Colonic mucosa (tissue), 4 donors: ENCODE measurements around the gene VAMP5. TPM values are rescaled to one million over a fixed set of nuclear protein-coding genes. Genes with fewer than 3 reads are reported as not detected.
"Not testable (repeated sequence)": the region's sequence is repeated elsewhere in the genome, so short reads cannot be mapped to it uniquely, and the experiment has no call there.

Experiments used
- DNase-seq: peaks from one replicate; pipeline ENCODE4 v3.0.0-alpha.2; 2020
- H3K27ac ChIP-seq: fragments of 200-600 bp; one replicate; pipeline ENCODE4 v1.8.0; 2021
- H3K27me3 ChIP-seq: fragments of 200-600 bp; one replicate; pipeline ENCODE4 v1.8.0; 2021
- H3K36me3 ChIP-seq: fragments of 200-600 bp; one replicate; pipeline ENCODE4 v1.8.0; 2021
- H3K4me1 ChIP-seq: fragments of 200-600 bp; one replicate; pipeline ENCODE4 v1.8.0; 2021; ENCODE audit warnings: mild to moderate bottlenecking
- H3K4me3 ChIP-seq: fragments of 200-600 bp; one replicate; pipeline ENCODE4 v1.8.0; 2021
- H3K9ac ChIP-seq, 2 donors: one replicate each; pipeline ENCODE4 v1.7.0; 2013; ENCODE audit warnings: control low read depth in 2 of 2, low read depth in 2 of 2, low read length in 2 of 2
- H3K9me3 ChIP-seq: fragments of 200-600 bp; one replicate; pipeline ENCODE4 v1.8.0; 2021
- intact Hi-C: fragments of 100-400 bp; cut with DNase I; formaldehyde crosslinking; loops from one replicate; pipeline ENCODE4 v1.14.1; 2022
- total RNA-seq, 2 donors: library from RNA; stranded (reverse); fragmentation: NEBNext Ultra II Directional in 1 of 2; extraction: Animal tissue kit (Norgen Biotek cat#: 25700) in 1 of 2; gene quantifications; one replicate each; pipeline ENCODE4 v1.2.1, GENCODE V29; 2021
- TF ChIP-seq, protein P1 (sequence below): fragments of 200-600 bp; IDR thresholded peaks from one replicate; pipeline ENCODE4 v1.8.0; 2022; ENCODE audit warnings: antibody characterized with exemption, mild to moderate bottlenecking
- donor health status: healthy.
- donor health status: DM: no; HTN: no; CAD: no.
- donor health status: DM: no; HTN: no; CAD: no.

VAMP5 gene
- total RNA-seq, 2 donors from 2014 or later: 14.0 to 16.9 TPM

DNA sequence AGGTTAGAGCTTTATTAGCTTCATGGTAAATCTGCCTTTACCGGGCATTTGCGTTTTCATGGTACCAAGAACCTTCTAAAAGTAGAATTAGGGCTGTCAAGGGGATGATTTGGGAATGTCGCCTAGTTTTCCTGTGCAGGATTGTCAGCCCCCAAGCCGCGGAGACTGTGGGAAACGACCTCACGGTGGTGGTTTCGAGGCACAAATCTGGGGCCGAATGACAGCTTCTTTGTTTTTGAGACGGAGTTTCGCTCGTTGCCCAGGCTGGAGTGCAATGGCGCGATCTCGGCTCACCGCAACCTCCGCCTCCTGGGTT lies 31.1 kb downstream of the VAMP5 start:
- no peaks in the 10 kb centered on the region for H3K36me3 ChIP-seq
- peak overlapping the region; percentile 88 for H3K27ac ChIP-seq
- H3K9ac ChIP-seq: no peak overlapping the region
- TF ChIP-seq, protein P1, sequence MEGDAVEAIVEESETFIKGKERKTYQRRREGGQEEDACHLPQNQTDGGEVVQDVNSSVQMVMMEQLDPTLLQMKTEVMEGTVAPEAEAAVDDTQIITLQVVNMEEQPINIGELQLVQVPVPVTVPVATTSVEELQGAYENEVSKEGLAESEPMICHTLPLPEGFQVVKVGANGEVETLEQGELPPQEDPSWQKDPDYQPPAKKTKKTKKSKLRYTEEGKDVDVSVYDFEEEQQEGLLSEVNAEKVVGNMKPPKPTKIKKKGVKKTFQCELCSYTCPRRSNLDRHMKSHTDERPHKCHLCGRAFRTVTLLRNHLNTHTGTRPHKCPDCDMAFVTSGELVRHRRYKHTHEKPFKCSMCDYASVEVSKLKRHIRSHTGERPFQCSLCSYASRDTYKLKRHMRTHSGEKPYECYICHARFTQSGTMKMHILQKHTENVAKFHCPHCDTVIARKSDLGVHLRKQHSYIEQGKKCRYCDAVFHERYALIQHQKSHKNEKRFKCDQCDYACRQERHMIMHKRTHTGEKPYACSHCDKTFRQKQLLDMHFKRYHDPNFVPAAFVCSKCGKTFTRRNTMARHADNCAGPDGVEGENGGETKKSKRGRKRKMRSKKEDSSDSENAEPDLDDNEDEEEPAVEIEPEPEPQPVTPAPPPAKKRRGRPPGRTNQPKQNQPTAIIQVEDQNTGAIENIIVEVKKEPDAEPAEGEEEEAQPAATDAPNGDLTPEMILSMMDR: no peak
- H3K27me3 ChIP-seq: no peaks in the 10 kb centered on the region
- H3K9me3 ChIP-seq: no peaks in the 10 kb centered on the region
- intact Hi-C loops: no loop called here
- no peak for DNase-seq
- peaks cover 13% of the 10 kb centered on the region for H3K4me1 ChIP-seq
- peak overlapping the region; percentile 99 for H3K4me3 ChIP-seq

DNA sequence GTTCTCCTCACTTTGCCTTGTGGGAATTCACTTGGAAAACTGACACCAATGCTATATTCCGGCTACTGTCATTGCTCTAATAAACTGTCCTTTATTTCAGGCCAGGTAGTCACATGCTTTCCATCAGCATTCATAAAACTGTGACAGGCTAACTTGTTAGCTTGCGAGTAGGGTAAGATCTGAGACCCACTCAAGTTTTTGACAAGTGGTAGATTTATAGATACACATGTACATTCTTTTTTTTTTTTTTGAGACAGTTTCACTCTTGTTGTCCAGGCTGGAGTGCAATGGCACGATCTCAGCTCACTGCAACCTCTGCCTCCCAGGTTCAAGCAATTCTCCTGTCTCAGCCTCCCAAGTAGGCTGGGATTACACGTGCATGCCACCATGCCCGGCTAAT lies 33.5 kb downstream of the VAMP5 start:
- H3K4me1 ChIP-seq, DNase-seq, H3K27me3 ChIP-seq, intact Hi-C loops, H3K36me3 ChIP-seq, H3K4me3 ChIP-seq, H3K9me3 ChIP-seq, H3K9ac ChIP-seq, H3K27ac ChIP-seq: not testable (repeated sequence)

DNA sequence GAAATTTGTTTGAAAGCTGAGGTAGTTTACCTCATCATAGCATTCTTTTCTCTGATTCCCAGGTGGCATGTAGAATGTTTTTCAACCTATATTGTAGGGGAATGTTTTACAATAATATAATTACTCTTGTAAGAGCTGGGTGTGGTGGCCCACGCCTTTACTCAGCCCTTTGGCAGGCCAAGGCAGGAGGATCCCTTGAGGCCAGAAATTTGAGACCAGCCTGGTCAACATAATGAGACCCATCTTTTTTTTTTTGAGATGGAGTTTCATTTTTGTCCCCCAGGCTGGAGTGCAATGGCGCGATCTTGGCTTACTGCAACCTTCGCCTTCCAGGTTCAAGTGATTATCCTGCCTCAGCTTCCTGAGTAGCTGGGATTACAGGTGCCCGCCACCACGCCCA lies 35.4 kb downstream of the VAMP5 start:
- TF ChIP-seq, protein P1: no peak
- intact Hi-C loops: no loop called here
- H3K36me3 ChIP-seq: peaks cover 12% of the 10 kb centered on the region
- DNase-seq: no peak
- H3K9me3 ChIP-seq: no peaks in the 10 kb centered on the region
- peaks cover 10% of the 10 kb centered on the region for H3K4me1 ChIP-seq
- no peaks in the 10 kb centered on the region for H3K27me3 ChIP-seq
- no peak overlapping the region for H3K4me3 ChIP-seq
- H3K27ac ChIP-seq: no peak overlapping the region
- no peak overlapping the region for H3K9ac ChIP-seq

DNA sequence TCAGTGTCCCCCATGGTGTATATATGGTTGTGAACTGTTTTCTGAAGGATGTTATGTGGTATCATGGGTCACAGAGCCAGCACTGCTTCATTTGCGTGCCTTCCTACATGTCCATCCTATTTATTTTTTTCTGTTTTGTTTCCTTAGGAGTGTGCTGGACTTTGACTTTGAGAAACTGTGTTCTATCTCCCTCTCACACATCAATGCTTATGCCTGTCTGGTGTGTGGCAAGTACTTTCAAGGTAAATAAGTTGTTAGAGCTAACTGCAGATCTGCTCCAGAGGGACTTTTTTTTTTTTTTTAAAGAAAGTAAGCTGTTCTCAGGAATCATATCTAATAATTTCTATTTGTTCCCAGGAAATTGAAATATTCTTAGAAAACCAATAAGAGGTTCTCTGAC lies 37.1 kb downstream of the VAMP5 start:
- intact Hi-C loops: no loop called here
- H3K9ac ChIP-seq: no peak overlapping the region

DNA sequence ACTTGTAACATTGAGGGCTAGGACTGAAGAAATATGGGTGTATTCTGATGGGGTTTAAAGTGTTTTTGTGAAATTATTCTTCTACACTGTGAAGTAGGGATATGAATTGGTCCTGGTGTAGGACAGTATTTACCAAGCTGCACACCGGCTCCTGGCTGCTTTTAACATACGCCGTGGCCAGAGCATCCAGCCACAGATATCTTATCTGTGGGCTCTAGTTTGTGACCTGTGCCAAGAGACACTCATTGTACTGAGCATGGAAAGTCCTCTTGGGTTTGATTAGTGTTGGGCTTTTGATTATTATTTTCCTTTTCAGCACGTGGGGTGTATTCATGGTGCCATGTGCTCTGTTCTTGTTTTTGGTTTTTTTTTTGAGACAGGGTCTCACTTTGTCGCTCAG lies 39.8 kb downstream of the VAMP5 start:
- Histone ChIP-seq H3K36me3 (peaks cover 23% of the 10 kb centered on the region), H3K27me3 (no peaks in the 10 kb centered on the region), H3K9ac (no peak overlapping the region), H3K4me3 (no peak overlapping the region), H3K4me1 (no peaks in the 10 kb centered on the region), H3K9me3 (no peaks in the 10 kb centered on the region), H3K27ac (no peak overlapping the region)
- TF ChIP-seq, protein P1: no peak
- DNase-seq: no peak
- intact Hi-C loops: no loop called here

More for the DNA sequence above, 37.1 kb downstream of the VAMP5 start:
- Histone ChIP-seq H3K4me1 (peaks cover 10% of the 10 kb centered on the region), H3K9me3 (no peaks in the 10 kb centered on the region), H3K27ac (no peak overlapping the region), H3K36me3 (peaks cover 23% of the 10 kb centered on the region), H3K4me3 (no peak overlapping the region), H3K27me3 (no peaks in the 10 kb centered on the region)
- no peak for DNase-seq
- TF ChIP-seq, protein P1: no peak

DNA sequence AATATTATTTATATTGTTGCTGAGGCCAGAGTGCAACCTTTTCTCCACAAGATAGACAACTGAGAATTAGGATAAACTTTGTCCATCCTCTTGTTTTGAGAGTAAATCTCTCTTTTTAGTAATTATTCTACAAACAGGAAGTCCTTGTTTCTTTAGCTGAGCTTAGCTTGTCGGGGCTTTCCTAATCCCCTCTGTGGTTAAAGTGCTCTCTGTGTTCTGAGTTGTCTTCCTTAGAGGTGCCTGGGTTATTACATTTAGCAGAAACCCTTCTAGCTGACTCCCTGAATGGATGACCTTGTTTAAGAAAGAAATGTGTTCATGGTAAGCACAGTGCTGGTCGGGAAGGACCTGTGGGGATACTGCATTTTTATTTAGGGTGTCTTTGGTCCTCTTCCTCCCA lies 44.4 kb downstream of the VAMP5 start:
- H3K27ac ChIP-seq: no peak overlapping the region
- H3K4me3 ChIP-seq: no peak overlapping the region

More for the DNA sequence above, 44.4 kb downstream of the VAMP5 start:
- H3K36me3 ChIP-seq: peaks cover 31% of the 10 kb centered on the region
- no peaks in the 10 kb centered on the region for H3K27me3 ChIP-seq
- H3K4me1 ChIP-seq: no peaks in the 10 kb centered on the region
- DNase-seq: no peak
- intact Hi-C loops: no loop called here
- H3K9ac ChIP-seq: no peak overlapping the region
- TF ChIP-seq, protein P1: no peak
- no peaks in the 10 kb centered on the region for H3K9me3 ChIP-seq
